Measurements from ENCODE around the gene DLX2. TPM values are rescaled to one million over a fixed set of nuclear protein-coding genes. Genes with fewer than 3 reads are reported as not detected.

DLX2 gene
- total and polyA plus RNA-seq, 2 of the 13 experiments (the other 11 are each of a cell fraction or from before 2014, with no cell fraction given): 0.07 to 0.15 TPM

- TF ChIP-seq HNRNPLL (IDR thresholded peaks at IDR 0.05; ENCODE audit: low read depth, low read length, poor library complexity, severe bottlenecking): peak; percentile 68
- TF ChIP-seq ZNF652 (CRISPR knock-in tag; IDR thresholded peaks at IDR 0.05; ENCODE audit: borderline replicate concordance, low read depth): no peak
- TF ChIP-seq EZH2 (conservative IDR thresholded peaks at IDR 0.05; ENCODE audit: low read depth, low read length): no peak; the same call in 1 of the 2 replicates
- no peak for TF ChIP-seq GABPB1 (CRISPR knock-in tag; IDR thresholded peaks at IDR 0.05)
- 0 out of 2 replicates have a peak, but pooled peaks have one; percentile 26 for TF ChIP-seq HES4 (CRISPR knock-in tag; IDR thresholded peaks at IDR 0.05; ENCODE audit: borderline replicate concordance)
- peak; percentile 41; the same call in 1 of the 2 replicates for TF ChIP-seq CTCF (CRISPR knock-in tag; IDR thresholded peaks at IDR 0.05)
- TF ChIP-seq GTF3A (CRISPR knock-in tag; conservative IDR thresholded peaks at IDR 0.05): no peak
- no peak for TF ChIP-seq KDM2A (CRISPR knock-in tag; IDR thresholded peaks at IDR 0.05; ENCODE audit: borderline replicate concordance, low read depth)
- no peak for TF ChIP-seq ZNF567 (CRISPR knock-in tag; IDR thresholded peaks at IDR 0.05; ENCODE audit: borderline replicate concordance)
- TF ChIP-seq ZNF709 (CRISPR knock-in tag; IDR thresholded peaks at IDR 0.05): 0 out of 2 replicates have a peak, but pooled peaks have one; percentile 24
- TF ChIP-seq ZNF777 (CRISPR knock-in tag; IDR thresholded peaks at IDR 0.05): no peak
- TF ChIP-seq ZNF800 (CRISPR knock-in tag; IDR thresholded peaks at IDR 0.05): 0 out of 2 replicates have a peak, but pooled peaks have one; percentile 71
- TF ChIP-seq ZBTB33 (CRISPR knock-in tag; IDR thresholded peaks at IDR 0.05): 0 out of 2 replicates have a peak, but pooled peaks have one; percentile 13
- TF ChIP-seq TP53 (CRISPR knock-in tag; conservative IDR thresholded peaks at IDR 0.05): no peak
- TF ChIP-seq ZNF484 (CRISPR knock-in tag; IDR thresholded peaks at IDR 0.05; ENCODE audit: borderline replicate concordance, low read depth): no peak
- TF ChIP-seq ZSCAN20 (CRISPR knock-in tag; IDR thresholded peaks at IDR 0.05; ENCODE audit: borderline replicate concordance): no peak
- TF ChIP-seq RARA (CRISPR knock-in tag; IDR thresholded peaks at IDR 0.05): no peak
Observed at GRCh38 chr2:172100935-172101820, 1.5 kb downstream of the DLX2 start (continued).
